Mesendoderm (in vitro differentiated cells): ENCODE measurements around the gene MANBA.

Source experiments
- DNase-seq: peaks from one replicate; pipeline ENCODE4 v3.0.0; 2013
- H2AK5ac ChIP-seq: 2 replicates; pipeline ENCODE4 v1.6.1; 2013; ENCODE audit warnings: low read length, inconsistent platforms
- H2BK120ac ChIP-seq: 2 replicates; pipeline ENCODE4 v1.6.1; 2013; ENCODE audit warnings: low read depth, mild to moderate bottlenecking, low read length, moderate library complexity, mixed read lengths
- H2BK15ac ChIP-seq: replicated peaks from 2 replicates; pipeline ENCODE4 v1.6.1; 2013; ENCODE audit warnings: low read depth, mild to moderate bottlenecking, moderate library complexity
- H2BK5ac ChIP-seq: 2 replicates; pipeline ENCODE4 v1.6.1; 2013; ENCODE audit warnings: low read length, inconsistent platforms
- H3K18ac ChIP-seq: 2 replicates; pipeline ENCODE4 v1.6.1; 2013; ENCODE audit warnings: mild to moderate bottlenecking, low read length, mixed read lengths
- H3K23ac ChIP-seq: one replicate; pipeline ENCODE4 v1.6.1; 2013; ENCODE audit warnings: low read length
- H3K27ac ChIP-seq: 2 replicates; pipeline ENCODE4 v1.5.1; 2013; ENCODE audit warnings: low read depth, mild to moderate bottlenecking, inconsistent platforms, low read length, moderate library complexity
- H3K27me3 ChIP-seq: 2 replicates; pipeline ENCODE4 v1.6.1; 2013; ENCODE audit warnings: low read length, control low read depth, mild to moderate bottlenecking, inconsistent platforms; ENCODE audit not compliant: insufficient read depth, poor library complexity
- H3K36me3 ChIP-seq: 2 replicates; pipeline ENCODE4 v1.6.1; 2013; ENCODE audit warnings: low read length, inconsistent platforms; ENCODE audit not compliant: control insufficient read depth, insufficient read depth
- H3K4ac ChIP-seq: one replicate; pipeline ENCODE4 v1.6.1; 2013; ENCODE audit warnings: low read depth, mild to moderate bottlenecking, low read length, moderate library complexity
- H3K4me1 ChIP-seq: 2 replicates; pipeline ENCODE4 v1.6.1; 2013; ENCODE audit warnings: low read depth, low read length, inconsistent platforms; ENCODE audit not compliant: control insufficient read depth
- H3K4me2 ChIP-seq: 2 replicates; pipeline ENCODE4 v1.6.1; 2013; ENCODE audit warnings: low read length
- H3K4me3 ChIP-seq: 2 replicates; pipeline ENCODE4 v1.5.1; 2013; ENCODE audit warnings: mild to moderate bottlenecking, low read length
- H3K56ac ChIP-seq: one replicate; pipeline ENCODE4 v1.6.1; 2013; ENCODE audit warnings: low read length
- H3K79me1 ChIP-seq: 2 replicates; pipeline ENCODE4 v1.6.1; 2013; ENCODE audit warnings: low read length, inconsistent platforms
- H3K79me2 ChIP-seq: 2 replicates; pipeline ENCODE4 v1.6.1; 2013; ENCODE audit warnings: mild to moderate bottlenecking, low read length; ENCODE audit not compliant: control insufficient read depth, insufficient read depth
- H3K9ac ChIP-seq: 2 replicates; pipeline ENCODE4 v1.6.1; 2013; ENCODE audit warnings: low read length, inconsistent platforms
- H4K5ac ChIP-seq: one replicate; pipeline ENCODE4 v1.6.1; 2013; ENCODE audit warnings: low read length
- H4K8ac ChIP-seq: one replicate; pipeline ENCODE4 v1.6.1; 2013; ENCODE audit warnings: low read depth, mild to moderate bottlenecking, control low read depth, low read length, moderate library complexity
- WGBS: extraction: QIAGEN DNeasy Blood & Tissue Kit; methylation state at CpG from one replicate; pipeline ENCODE4 v1.1.7; 2013; ENCODE audit warnings: low lambda C conversion rate, missing lambda C conversion rate; ENCODE audit not compliant: insufficient coverage; ENCODE audit errors: extremely low coverage; 5-methylcytosine and 5-hydroxymethylcytosine counted together

Gene MANBA

GRCh38 chr4:102734591-102735385 lies 26.0 kb downstream of the MANBA start:
- no peak overlapping the region for H2BK120ac ChIP-seq
- no peaks in the 10 kb centered on the region for H3K27me3 ChIP-seq
- no peaks in the 10 kb centered on the region for H3K79me2 ChIP-seq
- no peak overlapping the region for H4K8ac ChIP-seq
- H3K56ac ChIP-seq = no peak overlapping the region
- no peak overlapping the region for H3K23ac ChIP-seq
- no peak overlapping the region for H2AK5ac ChIP-seq
- H3K27ac ChIP-seq = no peak overlapping the region
- H3K9ac ChIP-seq = no peak overlapping the region
- H2BK15ac ChIP-seq = no peak overlapping the region
- no peak for DNase-seq
- peaks cover 5% of the 10 kb centered on the region for H3K4me1 ChIP-seq
- no peak overlapping the region for H4K5ac ChIP-seq
- WGBS = no CpG with 5 or more reads among the region's 5 CpGs
- H3K36me3 ChIP-seq = no peaks in the 10 kb centered on the region
- no peak overlapping the region for H3K18ac ChIP-seq
- H3K4me2 ChIP-seq = no peak overlapping the region
- H3K4ac ChIP-seq = no peak overlapping the region
- no peaks in the 10 kb centered on the region for H3K79me1 ChIP-seq
- H3K4me3 ChIP-seq = no peak overlapping the region
- no peak overlapping the region for H2BK5ac ChIP-seq

- no peak for DNase-seq
- no CpG with 5 or more reads among the region's 5 CpGs for WGBS
- H3K4ac ChIP-seq = no peak overlapping the region
- H3K27me3 ChIP-seq = no peaks in the 10 kb centered on the region
- H3K56ac ChIP-seq = no peak overlapping the region
- H3K79me2 ChIP-seq = no peaks in the 10 kb centered on the region
- H2AK5ac ChIP-seq = no peak overlapping the region
- no peak overlapping the region for H2BK15ac ChIP-seq
- H4K5ac ChIP-seq = no peak overlapping the region
- H3K4me1 ChIP-seq = peaks cover 5% of the 10 kb centered on the region
- H2BK5ac ChIP-seq = no peak overlapping the region
- no peak overlapping the region for H3K27ac ChIP-seq
- H2BK120ac ChIP-seq = no peak overlapping the region
- H3K4me2 ChIP-seq = no peak overlapping the region
- H3K4me3 ChIP-seq = no peak overlapping the region
- no peaks in the 10 kb centered on the region for H3K36me3 ChIP-seq
- no peaks in the 10 kb centered on the region for H3K79me1 ChIP-seq
- H3K23ac ChIP-seq = no peak overlapping the region
- H3K18ac ChIP-seq = no peak overlapping the region
- no peak overlapping the region for H3K9ac ChIP-seq
- H4K8ac ChIP-seq = no peak overlapping the region
Measured at GRCh38 chr4:102734116-102734515, 26.7 kb downstream of the MANBA start.

DNA sequence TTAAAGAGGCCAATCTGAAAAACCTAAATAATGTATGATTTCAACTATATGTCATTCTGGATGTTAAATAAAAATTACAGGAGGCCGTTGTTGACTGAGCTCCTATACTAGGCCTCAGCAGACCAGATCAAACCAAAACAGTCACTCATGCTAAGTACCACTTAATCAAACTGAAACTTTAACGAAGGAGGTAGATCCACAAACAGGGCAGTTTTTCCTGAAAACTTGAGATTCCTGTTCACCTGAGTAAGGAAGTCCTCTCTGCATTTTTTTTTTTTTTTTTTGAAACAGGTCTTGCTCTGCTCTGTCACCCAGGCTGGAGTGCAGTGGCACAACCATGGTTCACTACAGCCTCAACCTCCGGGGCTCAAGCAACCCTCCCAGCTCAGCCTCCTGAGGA lies 27.7 kb downstream of the MANBA start:
- H3K4ac ChIP-seq = no peak overlapping the region
- H2AK5ac ChIP-seq = no peak overlapping the region
- no peaks in the 10 kb centered on the region for H3K79me1 ChIP-seq
- H3K23ac ChIP-seq = no peak overlapping the region
- H3K56ac ChIP-seq = no peak overlapping the region
- H2BK120ac ChIP-seq = no peak overlapping the region
- no peak overlapping the region for H3K18ac ChIP-seq
- H4K8ac ChIP-seq = no peak overlapping the region
- H2BK5ac ChIP-seq = no peak overlapping the region
- H3K9ac ChIP-seq = no peak overlapping the region
- no peak overlapping the region for H3K27ac ChIP-seq
- WGBS = no CpG with 5 or more reads among the region's 3 CpGs
- H3K4me2 ChIP-seq = no peak overlapping the region
- no peaks in the 10 kb centered on the region for H3K36me3 ChIP-seq
- H3K4me1 ChIP-seq = peaks cover 5% of the 10 kb centered on the region
- H3K27me3 ChIP-seq = no peaks in the 10 kb centered on the region
- no peak overlapping the region for H4K5ac ChIP-seq
- H3K4me3 ChIP-seq = no peak overlapping the region
- H3K79me2 ChIP-seq = no peaks in the 10 kb centered on the region
- no peak for DNase-seq
- H2BK15ac ChIP-seq = no peak overlapping the region

GRCh38 chr4:102732678-102733077 lies 28.1 kb downstream of the MANBA start:
- Histone ChIP-seq H4K5ac (no peak overlapping the region), H3K79me1 (no peaks in the 10 kb centered on the region), H2BK120ac (no peak overlapping the region), H3K9ac (no peak overlapping the region), H3K18ac (no peak overlapping the region), H3K56ac (no peak overlapping the region), H2AK5ac (no peak overlapping the region), H3K27me3 (no peaks in the 10 kb centered on the region), H3K4ac (no peak overlapping the region), H3K4me3 (no peak overlapping the region), H2BK15ac (no peak overlapping the region), H3K79me2 (no peaks in the 10 kb centered on the region), H3K4me2 (no peak overlapping the region), H3K36me3 (no peaks in the 10 kb centered on the region), H3K23ac (no peak overlapping the region), H3K4me1 (peaks cover 5% of the 10 kb centered on the region), H2BK5ac (no peak overlapping the region), H4K8ac (no peak overlapping the region), H3K27ac (no peak overlapping the region)
- DNase-seq = no peak
- no CpG with 5 or more reads among the region's 5 CpGs for WGBS

GRCh38 chr4:102730968-102731533 lies 29.7 kb downstream of the MANBA start:
- Histone ChIP-seq H4K8ac (no peak overlapping the region), H3K18ac (no peak overlapping the region), H3K36me3 (no peaks in the 10 kb centered on the region), H3K27ac (no peak overlapping the region), H3K56ac (no peak overlapping the region), H3K27me3 (no peaks in the 10 kb centered on the region), H3K4me2 (no peak overlapping the region), H3K79me2 (no peaks in the 10 kb centered on the region), H3K4me3 (no peak overlapping the region), H2BK5ac (no peak overlapping the region), H3K23ac (no peak overlapping the region), H2BK15ac (no peak overlapping the region), H2AK5ac (no peak overlapping the region), H2BK120ac (no peak overlapping the region), H3K4me1 (no peaks in the 10 kb centered on the region), H3K79me1 (no peaks in the 10 kb centered on the region), H3K4ac (no peak overlapping the region), H3K9ac (no peak overlapping the region), H4K5ac (no peak overlapping the region)
- DNase-seq = peak; percentile 57
- WGBS = no CpG with 5 or more reads among the region's 5 CpGs
